HUES48 (cell line): ENCODE measurements around the gene DNAJC15.

Source experiments
- H3K27ac ChIP-seq: one replicate; pipeline ENCODE4 v1.7.0; 2013; ENCODE audit warnings: low read depth, low read length, inconsistent platforms
- H3K27me3 ChIP-seq: 2 replicates; pipeline ENCODE4 v1.6.1; 2013; ENCODE audit warnings: mild to moderate bottlenecking, low read length; ENCODE audit not compliant: control insufficient read depth, insufficient read depth
- H3K36me3 ChIP-seq: 2 replicates; pipeline ENCODE4 v1.6.1; 2013; ENCODE audit warnings: low read length; ENCODE audit not compliant: control insufficient read depth, insufficient read depth
- H3K4me1 ChIP-seq: 2 replicates; pipeline ENCODE4 v1.6.1; 2013; ENCODE audit warnings: mild to moderate bottlenecking, low read length; ENCODE audit not compliant: control insufficient read depth, insufficient read depth
- H3K4me3 ChIP-seq: 2 replicates; pipeline ENCODE4 v1.5.1; 2013; ENCODE audit warnings: mild to moderate bottlenecking, low read depth, low read length
- H3K9ac ChIP-seq: 2 replicates; pipeline ENCODE4 v1.6.1; 2013; ENCODE audit warnings: mild to moderate bottlenecking, low read depth, low read length, moderate library complexity
- H3K9me3 ChIP-seq: 2 replicates; pipeline ENCODE4 v1.6.1; 2013; ENCODE audit warnings: low read length; ENCODE audit not compliant: control insufficient read depth, insufficient read depth

Gene DNAJC15

DNA sequence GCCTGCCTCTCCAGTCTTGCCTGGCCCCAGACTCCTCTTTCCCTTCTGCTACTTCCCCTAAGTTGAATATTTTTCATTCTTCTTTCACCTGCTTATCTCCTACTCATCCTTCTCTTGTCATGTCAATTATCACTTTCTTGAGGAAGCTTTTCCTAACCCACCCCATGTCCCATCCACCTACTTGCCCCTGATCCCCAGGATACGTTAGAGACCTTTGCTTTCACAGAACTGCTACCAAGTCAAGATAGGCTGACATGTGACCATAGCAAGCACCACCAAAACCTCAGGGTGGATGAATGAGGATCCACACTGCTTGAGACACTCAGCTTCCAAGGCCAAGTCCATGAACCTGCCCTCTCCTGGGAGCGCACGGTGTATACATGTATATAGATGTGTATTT, 131.5 kb downstream of the DNAJC15 start:
- Histone ChIP-seq H3K4me3 (no peak overlapping the region), H3K9ac (no peak overlapping the region), H3K36me3 (no peaks in the 10 kb centered on the region), H3K27me3 (no peaks in the 10 kb centered on the region), H3K9me3 (no peaks in the 10 kb centered on the region), H3K4me1 (peaks cover 8% of the 10 kb centered on the region; the same call in 1 of the 2 replicates), H3K27ac (no peak overlapping the region)

DNA sequence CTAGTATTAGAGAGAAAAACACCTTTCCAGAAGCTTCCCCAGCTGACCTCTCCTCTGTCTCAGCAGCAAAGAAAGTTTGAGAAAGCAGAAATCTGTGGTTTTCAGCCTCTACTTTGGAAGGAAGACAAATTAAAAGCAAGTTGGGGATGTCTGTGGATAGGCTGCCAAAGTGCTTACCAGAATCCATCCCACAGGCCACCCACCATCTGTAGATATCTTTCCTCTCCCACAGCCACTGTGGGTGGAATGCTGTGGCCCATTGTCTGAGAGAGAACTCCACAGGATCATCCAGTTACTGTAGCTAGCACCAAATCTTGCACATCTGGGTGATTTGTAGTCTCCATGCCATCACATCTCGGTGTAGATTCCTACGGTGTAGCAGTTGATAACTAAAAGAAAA, 133.5 kb downstream of the DNAJC15 start:
- Histone ChIP-seq H3K9ac (no peak overlapping the region), H3K9me3 (no peaks in the 10 kb centered on the region), H3K27ac (no peak overlapping the region), H3K36me3 (no peaks in the 10 kb centered on the region), H3K4me1 (peaks cover 8% of the 10 kb centered on the region; the same call in 1 of the 2 replicates), H3K27me3 (no peaks in the 10 kb centered on the region), H3K4me3 (no peak overlapping the region)

DNA sequence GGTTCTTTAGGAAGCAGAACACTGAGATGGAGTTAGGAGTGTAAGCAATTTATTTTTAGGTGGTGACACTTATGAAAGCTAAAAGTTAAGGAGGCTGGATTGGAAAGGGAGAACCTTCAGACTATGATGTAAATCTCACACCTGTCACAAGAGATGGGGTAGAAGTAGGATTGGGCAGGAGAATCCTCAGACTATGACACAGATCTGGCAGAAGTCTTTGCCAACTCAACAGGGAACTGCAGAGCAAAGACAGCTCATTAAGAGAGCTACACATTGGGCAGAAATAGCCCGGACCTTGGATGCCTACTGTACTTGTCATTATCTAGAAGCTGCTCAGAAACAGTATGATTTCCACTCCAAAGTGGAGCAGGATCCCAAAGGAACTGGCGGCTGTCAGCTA, 134.4 kb downstream of the DNAJC15 start:
- H3K4me3 ChIP-seq = no peak overlapping the region
- peaks cover 8% of the 10 kb centered on the region; the same call in 1 of the 2 replicates for H3K4me1 ChIP-seq
- H3K27me3 ChIP-seq = no peaks in the 10 kb centered on the region
- H3K9ac ChIP-seq = no peak overlapping the region
- no peak overlapping the region for H3K27ac ChIP-seq
- no peaks in the 10 kb centered on the region for H3K9me3 ChIP-seq
- no peaks in the 10 kb centered on the region for H3K36me3 ChIP-seq

DNA sequence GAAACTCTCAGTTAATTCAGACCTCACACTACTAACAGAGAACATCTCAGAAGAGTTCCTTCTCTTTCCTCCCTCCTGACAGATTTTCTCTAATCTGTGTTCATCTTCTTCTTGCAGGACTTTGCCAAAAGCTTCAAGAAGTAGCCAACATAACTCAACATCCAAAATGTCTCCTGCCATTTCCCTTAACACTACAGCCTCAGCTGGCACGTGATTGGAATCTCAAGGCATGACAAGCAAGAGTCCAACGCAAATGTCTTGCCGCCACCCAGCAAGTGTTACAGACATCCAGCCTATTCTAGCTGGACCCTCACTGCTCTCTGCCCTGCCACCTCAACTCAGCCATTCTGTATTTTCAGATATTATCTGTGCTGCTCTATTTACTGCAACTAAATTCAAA, 135.1 kb downstream of the DNAJC15 start:
- H3K9ac ChIP-seq = no peak overlapping the region
- H3K4me3 ChIP-seq = no peak overlapping the region
- H3K9me3 ChIP-seq = no peaks in the 10 kb centered on the region
- H3K36me3 ChIP-seq = no peaks in the 10 kb centered on the region
- H3K27ac ChIP-seq = peak overlapping the region; percentile 51
- H3K27me3 ChIP-seq = no peaks in the 10 kb centered on the region
- H3K4me1 ChIP-seq = peaks cover 8% of the 10 kb centered on the region; the same call in 1 of the 2 replicates

- H3K4me1 ChIP-seq = peaks cover 8% of the 10 kb centered on the region; the same call in 1 of the 2 replicates
- H3K9me3 ChIP-seq = no peaks in the 10 kb centered on the region
- H3K27ac ChIP-seq = peak overlapping the region; percentile 51
- H3K4me3 ChIP-seq = no peak overlapping the region
- no peak overlapping the region for H3K9ac ChIP-seq
- no peaks in the 10 kb centered on the region for H3K27me3 ChIP-seq
- H3K36me3 ChIP-seq = no peaks in the 10 kb centered on the region
Measured at GRCh38 chr13:43159026-43159461, 135.7 kb downstream of the DNAJC15 start.
